ENCODE data around the gene ERVMER34-1.
A peak's percentile ranks its signal among the peaks of the same experiment; 100 is the strongest.

Gene ERVMER34-1, protein sequence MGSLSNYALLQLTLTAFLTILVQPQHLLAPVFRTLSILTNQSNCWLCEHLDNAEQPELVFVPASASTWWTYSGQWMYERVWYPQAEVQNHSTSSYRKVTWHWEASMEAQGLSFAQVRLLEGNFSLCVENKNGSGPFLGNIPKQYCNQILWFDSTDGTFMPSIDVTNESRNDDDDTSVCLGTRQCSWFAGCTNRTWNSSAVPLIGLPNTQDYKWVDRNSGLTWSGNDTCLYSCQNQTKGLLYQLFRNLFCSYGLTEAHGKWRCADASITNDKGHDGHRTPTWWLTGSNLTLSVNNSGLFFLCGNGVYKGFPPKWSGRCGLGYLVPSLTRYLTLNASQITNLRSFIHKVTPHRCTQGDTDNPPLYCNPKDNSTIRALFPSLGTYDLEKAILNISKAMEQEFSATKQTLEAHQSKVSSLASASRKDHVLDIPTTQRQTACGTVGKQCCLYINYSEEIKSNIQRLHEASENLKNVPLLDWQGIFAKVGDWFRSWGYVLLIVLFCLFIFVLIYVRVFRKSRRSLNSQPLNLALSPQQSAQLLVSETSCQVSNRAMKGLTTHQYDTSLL
- 0 reads per million in 2 donors for total RNA-seq

DNA sequence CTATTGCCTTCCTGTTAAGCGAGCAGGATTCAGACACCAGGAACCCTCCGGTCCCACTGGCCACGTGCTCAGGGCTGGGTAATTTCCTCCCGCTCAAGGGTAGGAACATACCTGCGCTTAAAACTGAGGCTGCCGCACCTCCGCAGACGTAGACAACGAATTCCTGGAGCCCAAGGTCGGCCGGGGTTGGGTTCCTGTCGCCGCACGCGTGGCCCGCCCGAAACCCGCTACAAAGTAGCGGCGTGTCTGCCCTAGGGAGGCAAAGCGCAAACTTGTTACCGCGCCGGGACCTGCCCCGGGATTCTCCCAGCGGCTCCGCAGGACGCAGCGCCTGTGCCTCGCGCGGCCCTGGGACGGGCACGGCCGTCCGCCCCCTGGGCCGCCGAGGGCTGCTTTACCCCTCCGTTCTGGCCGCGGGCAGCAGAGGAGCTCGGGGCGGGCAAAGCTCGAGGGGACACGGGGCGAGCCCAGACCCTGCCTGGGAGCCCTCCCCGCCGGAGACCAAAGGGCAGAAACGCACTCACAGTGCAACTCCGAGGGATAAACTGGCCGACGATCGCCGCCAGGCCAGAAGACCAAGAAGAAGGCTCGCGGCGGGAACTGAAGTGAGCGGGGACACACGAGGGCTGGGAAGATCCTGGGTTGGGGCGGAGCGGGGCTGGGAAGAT lies at the start of gene ERVMER34-1:
Gene ERVMER34-1 (minus strand): TSS at position 607 of the 668 bp plus-strand sequence. CDS start 5,905 bp downstream, outside the sequence.
- peak in 1 of 5 experiments; percentile 6 for DNase-seq

DNA sequence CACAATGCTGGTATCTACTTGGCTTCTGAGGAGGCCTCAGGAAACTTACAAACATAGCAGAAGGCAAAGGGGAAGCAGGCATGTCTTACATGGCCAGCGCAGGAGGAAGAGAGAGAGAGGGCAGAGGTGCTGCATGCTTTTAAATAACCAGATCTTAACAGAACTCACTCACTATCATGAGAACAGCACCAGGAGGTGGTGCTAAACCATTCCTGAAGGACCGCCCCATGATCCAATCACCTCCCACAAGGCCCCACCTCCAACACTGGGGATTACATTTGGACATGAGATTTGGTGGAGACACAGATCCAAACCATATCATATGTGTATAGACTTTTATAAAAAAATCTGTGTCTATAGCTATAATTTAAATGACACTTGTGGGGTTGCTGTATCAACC lies 48.6 kb upstream of the ERVMER34-1 start:
- DNase-seq, result no peak

DNA sequence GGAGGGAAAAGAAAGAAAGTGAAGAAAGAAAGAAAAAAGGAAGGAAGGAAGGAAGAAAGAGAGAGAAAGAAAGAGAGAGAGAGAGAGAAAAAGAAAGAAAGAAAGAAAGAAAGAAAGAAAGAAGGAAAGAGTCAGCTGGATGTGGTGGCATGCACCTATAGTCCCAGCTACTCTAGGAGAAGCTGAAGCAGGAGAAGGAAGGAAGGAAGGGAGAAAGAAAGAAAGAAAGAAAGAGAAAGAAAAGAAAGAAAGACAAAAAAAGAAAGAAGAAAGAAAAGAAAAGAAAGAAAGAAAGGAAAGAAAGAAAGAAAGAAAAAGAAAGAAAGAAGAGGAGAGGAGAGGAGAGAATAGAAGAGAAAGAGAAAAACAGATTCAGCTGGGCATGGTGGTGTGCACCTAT lies 44.3 kb upstream of the ERVMER34-1 start:
- DNase-seq, result no peak

DNA sequence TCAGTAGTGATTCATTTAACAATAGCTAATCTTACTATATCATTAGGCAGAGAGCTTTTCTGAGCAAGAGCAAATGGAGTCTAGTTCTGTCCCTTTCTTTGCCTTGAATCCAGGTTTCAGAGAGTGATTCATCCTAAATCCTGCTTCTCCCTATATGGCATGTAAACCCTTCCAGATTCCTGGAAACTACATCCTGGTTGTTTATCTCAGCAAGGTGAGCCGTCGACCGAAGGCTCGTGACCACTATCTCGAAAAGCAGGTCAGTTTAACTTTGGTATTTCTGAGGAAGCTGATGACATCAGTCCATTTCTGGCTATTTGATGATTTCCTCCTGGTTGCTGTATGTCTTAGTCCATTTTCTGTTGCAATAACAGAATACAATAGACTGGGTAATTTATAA lies 40.7 kb upstream of the ERVMER34-1 start:
- no peak for DNase-seq

DNA sequence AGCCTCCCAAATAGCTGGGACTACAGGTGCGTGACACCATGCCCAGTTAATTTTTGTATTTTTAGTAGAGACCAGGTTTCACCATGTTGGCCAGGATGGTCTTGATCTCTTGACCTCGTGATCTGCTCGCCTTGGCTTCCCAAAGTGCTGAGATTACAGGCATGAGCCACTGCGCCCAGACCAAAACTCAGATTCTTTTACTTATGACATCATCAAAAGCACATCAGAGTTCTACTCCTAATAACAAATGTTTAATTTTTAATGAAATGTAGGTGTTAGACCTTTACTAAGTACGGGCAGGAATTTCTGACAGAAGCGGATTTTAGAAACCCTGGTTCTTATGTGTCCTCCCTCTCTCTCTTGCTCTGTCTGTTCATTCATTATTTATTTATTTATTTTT lies 38.5 kb upstream of the ERVMER34-1 start:
- no peak for DNase-seq

DNA sequence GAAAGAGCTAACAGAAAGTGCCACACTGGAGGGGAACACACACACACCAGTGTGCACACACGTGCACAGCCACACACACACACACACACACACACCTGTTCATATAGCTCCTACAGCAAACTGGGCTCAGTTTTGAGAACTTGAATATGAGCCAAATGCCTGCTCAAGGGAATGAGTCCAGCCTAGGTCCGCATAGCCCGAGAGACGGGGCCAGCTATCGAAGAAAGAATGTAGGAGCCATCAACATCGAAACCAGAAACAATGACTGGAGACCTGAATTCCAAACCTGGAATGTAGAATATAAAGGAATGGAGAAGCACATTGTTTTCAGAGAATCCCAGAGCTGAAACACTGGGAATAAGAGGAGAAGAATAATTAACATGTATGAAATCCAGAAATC lies 37.6 kb upstream of the ERVMER34-1 start:
- no peak for DNase-seq

DNA sequence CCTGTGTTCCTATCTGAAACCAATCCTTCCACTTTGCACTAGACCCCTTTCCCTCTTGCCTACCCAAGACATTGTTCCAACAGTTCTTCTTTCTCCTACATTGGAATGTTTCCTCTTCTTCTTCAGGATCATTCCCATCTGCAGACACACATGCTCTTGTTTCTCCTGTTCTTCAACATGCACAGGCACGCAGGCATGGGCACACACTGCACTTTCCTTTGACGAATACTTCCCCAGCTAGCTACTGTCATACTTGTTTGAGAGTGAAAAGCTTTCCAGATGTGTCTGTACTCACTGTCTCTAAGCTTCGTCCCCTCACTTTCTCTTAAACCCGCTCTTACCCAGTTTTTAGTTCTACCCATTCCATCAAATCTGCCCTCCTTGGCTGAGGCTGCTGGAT lies 31.8 kb upstream of the ERVMER34-1 start:
- DNase-seq, result no peak

DNA sequence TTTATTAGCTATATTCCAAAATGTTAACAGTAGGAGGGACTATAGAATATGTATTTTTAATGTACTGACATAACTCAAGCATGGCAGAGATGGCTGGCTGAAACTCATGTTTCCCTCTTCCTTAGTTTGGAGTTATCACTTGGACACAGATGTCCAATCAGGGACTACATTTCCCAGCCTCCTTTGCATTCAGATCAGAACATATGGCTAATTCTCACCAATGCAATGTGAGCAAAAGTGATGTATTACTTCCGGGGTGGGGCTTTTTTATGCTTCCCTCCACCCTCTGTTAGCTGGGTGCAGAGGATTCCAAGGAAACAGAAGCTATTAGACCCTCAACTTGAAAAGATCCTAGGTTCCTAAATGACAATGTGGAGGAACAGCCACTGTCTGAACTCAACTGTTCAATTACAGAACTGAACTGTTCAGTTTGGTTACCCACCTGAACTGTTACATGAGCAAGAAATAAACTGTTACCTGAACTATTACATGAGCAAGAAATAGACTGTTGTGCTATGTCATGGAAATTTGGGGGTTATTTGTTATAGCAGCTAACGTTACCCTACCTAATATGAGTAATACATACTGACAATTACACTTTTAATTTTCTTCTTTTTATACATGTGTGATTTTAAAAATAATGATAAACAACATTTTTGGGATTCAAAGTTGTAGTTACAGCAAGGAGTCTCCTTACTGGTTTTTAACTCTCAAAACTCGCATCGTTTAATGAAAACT lies 29.6 kb upstream of the ERVMER34-1 start:
- DNase-seq, result no peak

DNA sequence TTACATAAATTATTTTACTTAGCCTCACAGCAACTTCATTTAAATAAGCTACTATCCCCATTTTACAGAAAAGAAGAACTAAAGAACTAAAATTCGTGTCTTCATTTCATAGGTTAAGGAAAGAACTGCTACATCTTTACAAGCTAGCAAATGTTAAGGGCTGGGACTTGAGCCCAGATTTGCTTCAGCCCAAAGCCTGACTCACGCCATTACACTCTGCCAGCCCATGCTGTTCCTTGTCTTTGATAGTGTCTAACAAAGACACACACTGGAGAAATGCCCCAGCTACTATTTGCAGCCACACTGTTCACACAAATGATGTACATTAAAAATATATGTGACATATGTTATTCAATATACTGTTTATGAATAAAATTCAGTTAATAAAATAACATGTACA lies 29.0 kb upstream of the ERVMER34-1 start:
- DNase-seq, result no peak

DNA sequence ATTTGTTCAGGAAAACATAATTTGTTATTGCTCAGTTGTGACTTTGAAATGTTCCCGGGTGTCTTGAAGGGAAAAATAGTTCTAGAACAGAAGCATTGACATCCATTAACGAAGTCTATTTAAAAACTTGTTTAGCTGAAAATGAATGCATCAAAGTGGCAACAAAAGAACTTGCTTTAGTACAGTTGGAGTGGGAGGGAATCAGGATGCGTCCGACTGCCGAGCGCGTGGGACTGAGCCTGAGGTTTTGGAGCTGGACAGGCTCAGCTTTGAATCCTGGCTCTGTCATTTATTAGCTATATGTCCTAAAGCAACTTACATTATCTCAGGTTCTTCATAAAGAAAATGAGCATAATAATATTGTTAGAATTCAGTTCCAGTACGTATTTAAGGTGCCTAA lies 9.0 kb upstream of the ERVMER34-1 start:
- no peak for DNase-seq

DNA sequence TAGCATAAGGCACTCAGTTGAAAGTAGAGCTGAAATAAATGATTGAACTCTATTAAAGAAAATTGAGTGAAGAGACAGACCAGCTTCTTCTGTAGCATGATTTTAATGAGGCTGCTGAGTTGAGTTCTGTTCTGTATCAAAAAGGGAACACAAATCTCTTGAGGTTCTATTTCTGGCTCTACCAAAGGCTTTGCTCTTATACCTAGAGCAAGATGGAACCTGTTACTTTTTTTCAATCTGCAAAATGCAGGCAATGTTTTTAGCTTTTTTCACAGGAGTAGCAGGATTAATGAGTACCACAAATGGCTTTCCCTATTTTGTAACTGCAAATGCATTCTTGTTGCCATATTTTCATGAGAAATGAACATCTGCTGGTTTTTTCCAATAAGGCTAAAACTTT lies 4.2 kb upstream of the ERVMER34-1 start:
- DNase-seq, result no peak

DNA sequence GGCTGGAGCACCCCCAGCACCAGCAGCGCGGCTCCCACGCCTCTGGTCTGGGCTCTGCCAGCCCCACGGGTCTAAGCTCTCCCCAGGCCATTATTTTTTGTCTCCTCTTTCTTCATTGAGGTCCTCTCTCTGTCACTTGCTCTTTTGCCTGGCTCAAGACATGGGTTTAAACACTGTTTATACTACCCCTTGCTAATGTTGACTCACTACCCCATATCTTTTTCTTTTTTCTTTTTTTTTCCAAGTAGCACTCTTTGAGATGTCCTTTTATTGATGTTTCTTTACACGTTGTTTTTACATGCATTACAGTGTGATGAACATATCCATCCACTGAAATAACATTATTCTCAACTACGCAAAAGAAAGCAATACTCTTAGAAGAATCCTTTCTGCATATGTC lies 1.7 kb upstream of the ERVMER34-1 start:
- DNase-seq, result no peak

DNA sequence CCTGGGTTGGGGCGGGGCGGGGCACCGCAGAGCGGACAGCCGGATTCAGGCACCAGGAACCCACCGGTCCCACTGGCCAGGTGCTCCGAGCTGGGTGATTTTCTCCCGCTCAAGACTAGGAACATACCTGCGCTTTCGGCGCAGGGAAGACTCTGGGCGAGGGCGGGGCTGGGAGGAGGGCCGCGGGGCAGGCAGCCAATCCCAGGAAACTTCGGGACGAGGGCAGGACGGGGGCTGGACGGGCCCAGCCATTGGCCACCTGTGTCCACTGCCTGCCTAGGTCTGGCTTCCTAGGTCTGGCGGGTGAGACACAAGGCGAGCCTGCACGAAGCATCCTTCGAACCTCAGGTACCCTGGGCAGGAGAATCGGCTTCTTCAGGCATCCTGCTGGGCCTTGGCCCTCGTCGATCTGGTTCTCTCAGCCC lies 274 bp upstream of the ERVMER34-1 start:
- no peak for DNase-seq

DNA sequence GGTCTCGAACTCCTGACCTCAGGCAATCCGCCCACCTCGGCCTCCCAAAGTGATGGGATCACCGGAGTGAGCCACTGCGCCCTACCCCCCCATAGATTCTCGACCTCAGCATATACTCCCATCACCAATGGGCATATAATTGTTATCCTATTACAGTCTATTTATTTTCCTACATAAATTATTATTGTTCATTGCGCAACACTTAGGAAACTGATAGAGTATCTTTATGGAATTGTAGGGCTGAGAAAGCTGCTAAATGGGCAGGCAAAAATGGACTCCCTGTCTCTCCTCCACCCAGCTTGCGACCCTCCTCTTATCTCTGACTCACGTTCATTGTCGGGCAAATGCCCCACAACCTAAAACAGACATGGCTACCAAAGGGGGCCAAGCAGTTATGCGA lies 1.0 kb downstream of the ERVMER34-1 start:
- DNase-seq, result no peak

DNA sequence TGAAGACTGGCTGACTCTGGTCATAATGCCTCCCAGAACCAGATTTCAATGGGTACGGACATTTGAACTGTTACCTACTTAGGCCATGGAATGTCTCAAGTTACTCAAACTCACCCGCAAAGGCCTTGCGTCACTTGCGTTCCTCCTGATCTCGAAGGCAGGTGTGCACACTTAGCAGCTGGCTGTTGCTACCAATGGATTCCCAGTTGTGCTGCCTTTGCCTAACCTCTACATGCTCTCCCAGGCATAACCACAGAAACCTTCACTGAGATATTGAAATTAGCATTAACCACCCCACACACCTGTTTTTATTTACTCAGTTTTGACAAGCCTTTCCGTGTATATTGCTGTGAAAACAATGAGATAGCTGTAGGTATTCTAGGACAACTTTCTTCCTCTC lies 2.8 kb downstream of the ERVMER34-1 start:
- DNase-seq, result no peak

DNA sequence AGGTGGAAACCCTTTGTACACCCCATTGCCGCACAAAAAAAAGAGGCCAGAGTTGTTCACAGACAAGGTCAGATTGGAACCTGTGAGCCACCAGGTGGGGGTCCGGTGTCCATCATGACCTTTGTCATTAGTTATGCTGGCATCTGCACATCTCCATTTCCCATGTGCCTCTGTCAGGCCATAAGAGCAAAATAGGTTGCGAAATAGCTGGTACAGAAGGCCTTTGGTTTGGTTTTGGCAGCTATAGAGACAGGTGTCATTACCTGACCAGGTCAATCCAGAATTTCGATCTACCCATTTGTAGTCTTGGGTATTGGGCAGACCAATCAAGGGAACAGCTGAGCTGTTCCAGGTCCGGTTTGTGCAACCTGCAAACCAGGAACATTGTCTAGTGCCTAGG lies 6.6 kb downstream of the ERVMER34-1 start:
- no peak for DNase-seq

DNA sequence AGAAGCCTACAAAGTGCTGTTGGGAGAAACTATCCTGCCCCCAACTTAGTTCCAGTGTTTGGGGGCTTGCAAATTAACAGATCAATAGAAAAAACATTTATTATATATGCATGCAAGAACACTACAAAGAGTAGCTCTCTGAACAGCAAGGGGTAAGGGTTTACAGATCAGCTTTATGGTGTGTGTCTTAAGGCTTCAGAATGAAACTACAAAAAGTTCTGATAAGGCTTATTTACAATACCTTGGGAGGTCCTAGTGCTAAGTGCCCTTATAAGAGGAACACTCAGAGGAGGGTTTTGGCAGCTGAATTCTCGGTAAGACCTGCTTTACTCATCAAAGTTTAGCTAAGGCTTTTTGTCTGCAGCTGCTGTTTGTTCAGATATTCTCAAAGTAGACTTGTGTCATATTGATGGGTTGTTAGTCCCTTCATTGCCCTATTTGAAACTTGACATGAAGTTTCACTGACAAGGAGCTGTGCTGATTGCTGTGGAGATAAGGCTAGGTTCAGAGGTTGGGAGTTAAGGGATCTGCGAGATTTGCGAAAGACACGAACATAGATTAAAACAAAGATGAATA lies 7.7 kb downstream of the ERVMER34-1 start:
- DNase-seq, result no peak

DNA sequence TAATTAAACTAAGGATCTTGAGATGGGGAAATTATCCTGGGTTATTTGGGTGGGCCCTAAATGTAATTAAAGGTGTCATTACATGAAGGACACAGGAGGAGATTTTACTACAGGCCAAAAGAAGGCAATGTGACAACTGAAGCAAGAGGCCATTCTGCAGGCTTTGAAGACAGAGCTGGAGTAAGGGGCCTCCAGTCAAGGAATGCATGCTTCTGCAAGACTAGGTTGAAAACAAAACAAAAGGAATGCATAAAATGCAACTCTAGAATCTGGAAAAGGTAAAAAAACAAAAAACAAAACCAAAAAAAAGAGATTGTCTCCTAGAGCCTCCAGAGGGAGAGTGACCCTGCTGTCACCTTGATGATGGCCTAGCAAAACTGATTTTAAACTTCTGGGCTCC lies 21.6 kb downstream of the ERVMER34-1 start:
- DNase-seq, result no peak

DNA sequence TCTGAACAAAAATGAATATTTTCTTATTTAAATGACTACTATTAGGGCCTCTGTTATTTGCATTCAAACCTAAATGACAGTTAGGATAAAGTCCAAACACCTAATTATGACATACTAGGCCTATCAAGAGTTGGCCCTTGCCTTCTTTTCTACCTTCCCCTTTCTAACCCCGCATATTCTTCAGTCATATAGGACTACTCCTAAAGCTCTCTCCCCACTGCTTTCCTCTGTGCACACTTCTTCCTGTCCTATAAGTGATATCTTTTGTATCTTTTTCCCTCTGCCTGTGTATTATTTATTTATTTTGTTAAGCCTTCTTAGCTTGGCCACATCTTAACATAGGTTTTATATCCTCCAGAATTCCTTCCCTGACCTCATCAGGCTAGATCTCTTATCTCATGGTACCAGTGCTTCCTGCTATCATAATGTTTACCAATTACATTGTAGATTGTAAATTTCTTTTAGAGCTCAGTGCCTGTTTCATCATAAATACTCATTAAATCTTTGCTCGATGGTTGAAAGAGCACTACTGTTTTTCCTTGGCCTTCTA lies 22.5 kb downstream of the ERVMER34-1 start:
- DNase-seq, result no peak

DNA sequence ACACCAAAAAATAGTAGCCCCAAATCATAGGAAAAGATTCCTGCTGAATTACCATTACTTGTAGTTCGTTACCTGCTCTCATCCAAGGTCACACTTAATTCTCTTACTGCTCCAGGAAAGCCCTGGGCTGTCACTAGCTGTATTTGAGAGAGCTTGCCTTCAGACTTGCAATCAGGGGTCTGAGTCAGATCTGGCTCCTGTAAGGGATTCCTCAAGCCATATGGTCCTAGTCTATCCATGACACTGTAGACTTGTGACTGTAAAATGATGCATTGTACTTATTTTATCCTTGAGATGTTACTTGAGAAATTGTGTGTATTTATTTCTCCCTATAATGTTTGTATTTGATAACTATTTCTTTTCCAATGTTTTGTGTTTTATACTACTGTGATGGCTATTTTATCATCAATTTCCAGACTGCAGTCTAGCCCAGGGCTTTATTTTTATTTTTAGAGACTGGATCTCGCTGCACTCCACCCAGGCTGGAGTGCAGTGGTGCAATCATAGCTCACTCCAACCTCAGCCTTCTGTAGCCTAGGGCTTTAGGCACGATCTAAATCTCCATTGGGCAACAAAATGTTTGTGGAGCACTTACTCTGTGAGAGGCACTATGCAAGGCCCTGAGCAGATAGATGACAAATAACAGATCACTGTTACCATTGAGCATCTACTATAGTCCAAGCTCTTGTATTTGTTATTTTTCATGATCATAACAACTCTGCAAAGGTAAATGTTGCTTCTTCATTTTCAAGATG lies 24.2 kb downstream of the ERVMER34-1 start:
- DNase-seq, result no peak

DNA sequence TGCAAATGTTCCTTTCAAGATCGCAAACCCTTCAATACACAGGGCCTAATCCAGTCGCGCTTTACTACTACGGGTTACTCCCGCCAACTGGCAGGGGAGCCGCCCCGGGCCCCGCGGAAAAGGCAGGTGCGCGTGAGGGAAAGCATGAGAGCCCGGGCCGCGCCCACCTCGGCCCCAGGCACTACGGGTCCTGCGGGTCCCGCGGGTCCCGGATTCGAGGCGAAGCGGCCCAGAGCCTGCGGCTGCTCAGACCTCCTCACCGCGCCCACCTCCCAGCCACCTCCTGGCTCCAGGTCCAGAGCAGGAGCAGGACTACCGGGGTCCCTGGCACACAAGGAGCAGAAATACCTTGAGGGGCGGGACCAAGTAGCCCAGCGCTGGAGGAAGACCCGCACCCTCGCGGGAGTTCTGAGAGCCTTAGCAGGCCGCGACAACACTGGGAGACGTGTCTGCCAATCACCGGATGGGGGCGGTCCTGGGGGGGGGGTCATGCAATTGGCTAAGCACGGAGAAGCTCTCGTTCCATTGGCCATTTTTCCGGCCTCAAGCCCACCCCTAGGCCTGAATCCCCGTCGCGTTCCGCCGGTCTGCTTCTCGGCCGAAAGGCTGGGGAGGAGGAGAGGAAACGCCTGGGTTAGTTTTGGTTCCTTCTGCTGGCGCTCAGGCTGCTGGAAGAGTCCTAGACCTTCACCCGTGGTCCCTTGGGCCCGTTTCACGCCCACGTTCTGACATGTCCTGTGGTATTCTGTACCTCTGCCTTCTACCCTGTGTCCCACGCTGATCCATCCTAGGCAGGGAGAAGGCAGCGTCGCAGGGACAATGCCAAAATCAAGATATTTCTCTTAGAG lies 29.0 kb downstream of the ERVMER34-1 start:
- DNase-seq, result peak; percentile 66 to 98 (median 81)

All from T-helper 2 cell (primary cell).